ENCODE results near the gene IP6K3.

IP6K3 gene

GRCh38 chr6:33708516-33709204 is 38.0 kb downstream of the IP6K3 start:
- H3K27ac ChIP-seq, result no peak overlapping the region
- H3K4me3 ChIP-seq (IDR thresholded peaks at IDR 0.05; ENCODE audit: insufficient read depth, low read depth, low read length), result no peak overlapping the region
- no peaks in the 10 kb centered on the region for H4K20me1 ChIP-seq (ENCODE audit: insufficient read depth)
- peaks cover 16% of the 10 kb centered on the region for H3K4me1 ChIP-seq (ENCODE audit: low read depth, poor library complexity, severe bottlenecking)
- no peak for TF ChIP-seq CTCF (conservative IDR thresholded peaks at IDR 0.05; ENCODE audit: low read depth, low read length)
- peaks cover 12% of the 10 kb centered on the region; the same call in 1 of the 2 replicates for H3K79me2 ChIP-seq (ENCODE audit: insufficient read depth, low read depth)
- no peak overlapping the region for H3K9ac ChIP-seq
- H2AFZ ChIP-seq (ENCODE audit: low read depth), result no peak overlapping the region
- no peak overlapping the region for H3K4me2 ChIP-seq
- no peaks in the 10 kb centered on the region for H3K27me3 ChIP-seq (ENCODE audit: insufficient read depth, low read depth)
- H3K36me3 ChIP-seq (ENCODE audit: insufficient read depth), result no peaks in the 10 kb centered on the region

- no peak overlapping the region for H2AFZ ChIP-seq (ENCODE audit: low read depth)
- H3K27ac ChIP-seq, result no peak overlapping the region
- no peaks in the 10 kb centered on the region for H3K27me3 ChIP-seq (ENCODE audit: insufficient read depth, low read depth)
- TF ChIP-seq CTCF (conservative IDR thresholded peaks at IDR 0.05; ENCODE audit: low read depth, low read length), result no peak
- peaks cover 18% of the 10 kb centered on the region for H3K4me1 ChIP-seq (ENCODE audit: low read depth, poor library complexity, severe bottlenecking)
- H3K4me3 ChIP-seq (IDR thresholded peaks at IDR 0.05; ENCODE audit: insufficient read depth, low read depth, low read length), result no peak overlapping the region
- no peaks in the 10 kb centered on the region for H3K36me3 ChIP-seq (ENCODE audit: insufficient read depth)
- no peaks in the 10 kb centered on the region; the same call in 1 of the 2 replicates for H4K20me1 ChIP-seq (ENCODE audit: insufficient read depth)
- H3K79me2 ChIP-seq (ENCODE audit: insufficient read depth, low read depth), result peaks cover 12% of the 10 kb centered on the region; the same call in 1 of the 2 replicates
- no peak overlapping the region for H3K4me2 ChIP-seq
- no peak overlapping the region for H3K9ac ChIP-seq
Measured at GRCh38 chr6:33707771-33708170, 38.9 kb downstream of the IP6K3 start.

- peaks cover 12% of the 10 kb centered on the region; the same call in 1 of the 2 replicates for H3K79me2 ChIP-seq (ENCODE audit: insufficient read depth, low read depth)
- no peaks in the 10 kb centered on the region; the same call in 1 of the 2 replicates for H4K20me1 ChIP-seq (ENCODE audit: insufficient read depth)
- H3K36me3 ChIP-seq (ENCODE audit: insufficient read depth), result no peaks in the 10 kb centered on the region
- H3K9ac ChIP-seq, result no peak overlapping the region
- H3K4me3 ChIP-seq (IDR thresholded peaks at IDR 0.05; ENCODE audit: insufficient read depth, low read depth, low read length), result no peak overlapping the region
- H3K27me3 ChIP-seq (ENCODE audit: insufficient read depth, low read depth), result no peaks in the 10 kb centered on the region
- H2AFZ ChIP-seq (ENCODE audit: low read depth), result no peak overlapping the region
- peaks cover 15% of the 10 kb centered on the region for H3K4me1 ChIP-seq (ENCODE audit: low read depth, poor library complexity, severe bottlenecking)
- no peak for TF ChIP-seq CTCF (conservative IDR thresholded peaks at IDR 0.05; ENCODE audit: low read depth, low read length)
- H3K27ac ChIP-seq, result no peak overlapping the region
- no peak overlapping the region for H3K4me2 ChIP-seq
Measured at GRCh38 chr6:33705955-33706725, 40.6 kb downstream of the IP6K3 start.

GRCh38 chr6:33705268-33705885 is 41.3 kb downstream of the IP6K3 start:
- H3K27me3 ChIP-seq (ENCODE audit: insufficient read depth, low read depth), result no peaks in the 10 kb centered on the region
- H3K9ac ChIP-seq, result no peak overlapping the region
- TF ChIP-seq CTCF (conservative IDR thresholded peaks at IDR 0.05; ENCODE audit: low read depth, low read length), result no peak
- no peak overlapping the region for H3K4me3 ChIP-seq (IDR thresholded peaks at IDR 0.05; ENCODE audit: insufficient read depth, low read depth, low read length)
- peaks cover 5% of the 10 kb centered on the region; the same call in 1 of the 2 replicates for H3K79me2 ChIP-seq (ENCODE audit: insufficient read depth, low read depth)
- H2AFZ ChIP-seq (ENCODE audit: low read depth), result no peak overlapping the region
- H3K4me1 ChIP-seq (ENCODE audit: low read depth, poor library complexity, severe bottlenecking), result peaks cover 10% of the 10 kb centered on the region
- no peak overlapping the region for H3K27ac ChIP-seq
- H3K4me2 ChIP-seq, result no peak overlapping the region
- H3K36me3 ChIP-seq (ENCODE audit: insufficient read depth), result no peaks in the 10 kb centered on the region
- no peaks in the 10 kb centered on the region; the same call in 1 of the 2 replicates for H4K20me1 ChIP-seq (ENCODE audit: insufficient read depth)
